ENCODE data around the gene ODC1. TPM values are rescaled to one million over a fixed set of nuclear protein-coding genes. Genes with fewer than 3 reads are reported as not detected.
A peak's percentile ranks its signal among the peaks of the same experiment; 100 is the strongest.

The ODC1 gene
- polyA plus RNA-seq, 1 donor (not counting 4 experiments of a cell fraction or from before 2014, with no cell fraction given): 637 TPM

- peaks cover 5% of the 10 kb centered on the region for H3K79me2 ChIP-seq (ENCODE audit: control insufficient read depth, insufficient read depth, low read length)
- dilution Hi-C loops (cut with MboI; ENCODE audit: extremely low pct_ligation_motif_present, low sequenced_read_pairs): no loop called here
- H3K4me2 ChIP-seq (ENCODE audit: control insufficient read depth, extremely low read depth, insufficient read depth, low read depth, low read length): no peak overlapping the region
- no peaks in the 10 kb centered on the region for H3K27me3 ChIP-seq (ENCODE audit: control insufficient read depth, extremely low read depth, insufficient read depth, low read length)
- TF ChIP-seq EZH2 (IDR thresholded peaks at IDR 0.05; ENCODE audit: low read length) (no peak), CTCF (optimal IDR thresholded peaks at IDR 0.05 in 1 of 3, IDR thresholded peaks at IDR 0.05 in 1 of 3, conservative IDR thresholded peaks at IDR 0.05 in 1 of 3; ENCODE audit: extremely low read depth in 1 of 3, insufficient read depth in 2 of 3, low read length in 3 of 3) (no peak)
- peaks cover 36% of the 10 kb centered on the region for H3K4me1 ChIP-seq (ENCODE audit: control insufficient read depth, extremely low read depth, insufficient read depth, low read length)
- peaks cover 1 to 4% of the 10 kb centered on the region in 2 experiments for H3K36me3 ChIP-seq (ENCODE audit: control insufficient read depth in 2 of 2, extremely low read depth in 1 of 2, insufficient read depth in 2 of 2, low read length in 2 of 2)
- H3K27ac ChIP-seq (ENCODE audit: control insufficient read depth, insufficient read depth, low read length): no peak overlapping the region
- no peaks in the 10 kb centered on the region for H4K20me1 ChIP-seq (ENCODE audit: control insufficient read depth, extremely low read depth, insufficient read depth, low read length)
- H2AFZ ChIP-seq (ENCODE audit: control insufficient read depth, low read length): no peak overlapping the region
- peaks cover 6% of the 10 kb centered on the region for H3K9me1 ChIP-seq (ENCODE audit: control insufficient read depth, extremely low read depth, insufficient read depth, low read length)
- no peak overlapping the region for H3K4me3 ChIP-seq (ENCODE audit: control insufficient read depth in 2 of 3, extremely low read depth in 1 of 3, insufficient read depth in 2 of 3, low read depth in 1 of 3, low read length in 3 of 3)
- DNase-seq (ENCODE audit: low read depth, low spot score) (no peak), FAIRE-seq (no peak)
- H3K9me3 ChIP-seq (ENCODE audit: control insufficient read depth, low read depth, low read length): no peaks in the 10 kb centered on the region
- H3K9ac ChIP-seq (ENCODE audit: control insufficient read depth, extremely low read depth, insufficient read depth, low read length): no peak overlapping the region
Observed at GRCh38 chr2:10392548-10392947, 55.6 kb downstream of the ODC1 start.

GRCh38 chr2:10392100-10392499, 56.0 kb downstream of the ODC1 start:
- peaks cover 8% of the 10 kb centered on the region for H3K79me2 ChIP-seq (ENCODE audit: control insufficient read depth, insufficient read depth, low read length)
- no peak for TF ChIP-seq EZH2 (IDR thresholded peaks at IDR 0.05; ENCODE audit: low read length)
- no peak overlapping the region for H3K27ac ChIP-seq (ENCODE audit: control insufficient read depth, insufficient read depth, low read length)

GRCh38 chr2:10390369-10390801, 57.7 kb downstream of the ODC1 start:
- dilution Hi-C loops (cut with MboI; ENCODE audit: extremely low pct_ligation_motif_present, low sequenced_read_pairs): no loop called here
- FAIRE-seq (no peak), DNase-seq (ENCODE audit: low read depth, low spot score) (no peak)
- no peaks in the 10 kb centered on the region for H3K27me3 ChIP-seq (ENCODE audit: control insufficient read depth, extremely low read depth, insufficient read depth, low read length)
- H3K9me1 ChIP-seq (ENCODE audit: control insufficient read depth, extremely low read depth, insufficient read depth, low read length): peaks cover 3% of the 10 kb centered on the region
- H3K79me2 ChIP-seq (ENCODE audit: control insufficient read depth, insufficient read depth, low read length): peaks cover 11% of the 10 kb centered on the region
- no peak overlapping the region for H2AFZ ChIP-seq (ENCODE audit: control insufficient read depth, low read length)
- H3K4me3 ChIP-seq (ENCODE audit: control insufficient read depth in 2 of 3, extremely low read depth in 1 of 3, insufficient read depth in 2 of 3, low read depth in 1 of 3, low read length in 3 of 3): no peak overlapping the region
- peak overlapping the region; percentile 39 for H3K27ac ChIP-seq (ENCODE audit: control insufficient read depth, insufficient read depth, low read length)
- no peaks in the 10 kb centered on the region for H3K9me3 ChIP-seq (ENCODE audit: control insufficient read depth, low read depth, low read length)
- no peak overlapping the region for H3K9ac ChIP-seq (ENCODE audit: control insufficient read depth, extremely low read depth, insufficient read depth, low read length)
- peaks cover 0 to 4% of the 10 kb centered on the region in 2 experiments for H3K36me3 ChIP-seq (ENCODE audit: control insufficient read depth in 2 of 2, extremely low read depth in 1 of 2, insufficient read depth in 2 of 2, low read length in 2 of 2)
- peaks cover 3% of the 10 kb centered on the region for H4K20me1 ChIP-seq (ENCODE audit: control insufficient read depth, extremely low read depth, insufficient read depth, low read length)
- TF ChIP-seq CTCF (optimal IDR thresholded peaks at IDR 0.05 in 1 of 3, IDR thresholded peaks at IDR 0.05 in 1 of 3, conservative IDR thresholded peaks at IDR 0.05 in 1 of 3; ENCODE audit: extremely low read depth in 1 of 3, insufficient read depth in 2 of 3, low read length in 3 of 3) (no peak), EZH2 (IDR thresholded peaks at IDR 0.05; ENCODE audit: low read length) (no peak)
- peaks cover 36% of the 10 kb centered on the region for H3K4me1 ChIP-seq (ENCODE audit: control insufficient read depth, extremely low read depth, insufficient read depth, low read length)
- peak overlapping the region; percentile 33 for H3K4me2 ChIP-seq (ENCODE audit: control insufficient read depth, extremely low read depth, insufficient read depth, low read depth, low read length)

More at GRCh38 chr2:10392100-10392499, 56.0 kb downstream of the ODC1 start:
- H3K4me1 ChIP-seq (ENCODE audit: control insufficient read depth, extremely low read depth, insufficient read depth, low read length): peaks cover 36% of the 10 kb centered on the region
- FAIRE-seq: no peak
- dilution Hi-C loops (cut with MboI; ENCODE audit: extremely low pct_ligation_motif_present, low sequenced_read_pairs): no loop called here
- H3K4me3 ChIP-seq (ENCODE audit: control insufficient read depth in 2 of 3, extremely low read depth in 1 of 3, insufficient read depth in 2 of 3, low read depth in 1 of 3, low read length in 3 of 3): no peak overlapping the region
- H4K20me1 ChIP-seq (ENCODE audit: control insufficient read depth, extremely low read depth, insufficient read depth, low read length): no peaks in the 10 kb centered on the region
- peaks cover under 1 to 4% of the 10 kb centered on the region in 2 experiments for H3K36me3 ChIP-seq (ENCODE audit: control insufficient read depth in 2 of 2, extremely low read depth in 1 of 2, insufficient read depth in 2 of 2, low read length in 2 of 2)
- no peak overlapping the region for H3K4me2 ChIP-seq (ENCODE audit: control insufficient read depth, extremely low read depth, insufficient read depth, low read depth, low read length)
- H3K9me3 ChIP-seq (ENCODE audit: control insufficient read depth, low read depth, low read length): no peaks in the 10 kb centered on the region
- no peaks in the 10 kb centered on the region for H3K27me3 ChIP-seq (ENCODE audit: control insufficient read depth, extremely low read depth, insufficient read depth, low read length)
- no peak for DNase-seq (ENCODE audit: low read depth, low spot score)
- no peak overlapping the region for H3K9ac ChIP-seq (ENCODE audit: control insufficient read depth, extremely low read depth, insufficient read depth, low read length)
- peaks cover 6% of the 10 kb centered on the region for H3K9me1 ChIP-seq (ENCODE audit: control insufficient read depth, extremely low read depth, insufficient read depth, low read length)
- no peak overlapping the region for H2AFZ ChIP-seq (ENCODE audit: control insufficient read depth, low read length)
